Heart right ventricle (tissue), 16 donors: ENCODE measurements around the gene NPLOC4. TPM values are rescaled to one million over a fixed set of nuclear protein-coding genes. Genes with fewer than 3 reads are reported as not detected.
A peak's percentile ranks its signal among the peaks of the same experiment; 100 is the strongest.

Source experiments
- ATAC-seq, 8 donors: fragments of 200-7000 bp; cut with Tn5 transposase; one replicate each; pipeline ENCODE4 v1.9.1; 2020; ENCODE audit warnings: mild to moderate bottlenecking in 8 of 8, moderate library complexity in 8 of 8, moderate number of reproducible peaks in 1 of 8
- DNase-seq, 2 donors: peaks; one replicate each; pipeline ENCODE4 v3.0.0-alpha.2; 2020
- H3K27ac ChIP-seq, 10 donors: fragments of 200-600 bp; sonication (generic) in 2 of 10; one replicate each; pipeline versions ENCODE4 v1.5.0 to v1.8.0; 2020 to 2022; ENCODE audit warnings: mild to moderate bottlenecking in 3 of 10
- H3K27me3 ChIP-seq, 7 donors: fragments of 200-600 bp; one replicate each; pipeline ENCODE4 v1.8.0; 2021 to 2022; ENCODE audit warnings: mild to moderate bottlenecking in 2 of 7
- H3K36me3 ChIP-seq, 9 donors: fragments of 200-600 bp; sonication (generic) in 1 of 9; one replicate each; pipeline versions ENCODE4 v1.5.0 to v1.8.0; 2020 to 2022; ENCODE audit warnings: mild to moderate bottlenecking in 2 of 9
- H3K4me1 ChIP-seq, 9 donors: fragments of 200-600 bp; sonication (generic) in 1 of 9; one replicate each; pipeline versions ENCODE4 v1.5.0 to v1.8.0; 2020 to 2022; ENCODE audit warnings: mild to moderate bottlenecking in 4 of 9
- H3K4me3 ChIP-seq, 10 donors: fragments of 200-600 bp; sonication (generic) in 2 of 10; one replicate each; pipeline versions ENCODE4 v1.5.0 to v1.8.0; 2020 to 2022; ENCODE audit warnings: mild to moderate bottlenecking in 7 of 10, moderate library complexity in 2 of 10
- H3K9me3 ChIP-seq, 11 donors: fragments of 200-600 bp in 10 of 11; sonication (generic) in 2 of 11; one replicate each; pipeline versions ENCODE4 v1.5.0 to v1.8.0; 2013 to 2022; ENCODE audit warnings: mild to moderate bottlenecking in 2 of 11, control low read depth in 1 of 11, moderate library complexity in 1 of 11
- WGBS, 2 donors: extraction: QIAGEN DNeasy Blood & Tissue Kit; methylation state at CpG; one replicate each; pipeline ENCODE4 v1.1.7; 2013; ENCODE audit warnings: inconsistent platforms in 1 of 2; 5-methylcytosine and 5-hydroxymethylcytosine counted together
- intact Hi-C, 10 donors: fragments of 100-400 bp; cut with DNase I; formaldehyde crosslinking; loops; one replicate each; pipeline versions ENCODE4 v1.11.1 to v1.14.2; 2022
- polyA plus RNA-seq, 2 donors: library from polyadenylated mRNA; stranded (reverse); fragments of 200-250 nt; gene quantifications; one replicate each; pipeline ENCODE4 v1.2.3, GENCODE V29; 2013
- total RNA-seq, 10 donors: library from RNA; stranded (reverse); fragmentation: NEBNext Ultra II Directional in 3 of 10; extraction: Animal tissue kit (Norgen Biotek cat#: 25700) in 3 of 10; gene quantifications; one replicate each; pipeline versions ENCODE4 v1.2.1 to v1.2.4, GENCODE V29; 2021 to 2023
- TF ChIP-seq, protein P1 (sequence below), 9 donors: fragments of 200-600 bp; sonication (generic) in 2 of 9; IDR thresholded peaks; one replicate each; pipeline versions ENCODE4 v1.5.0 to v1.8.0; 2021 to 2022; ENCODE audit warnings: antibody characterized with exemption in 9 of 9, mild to moderate bottlenecking in 5 of 9, moderate library complexity in 1 of 9
- donor health status: Arrhythmogenic right ventricular cardiomyopathy.
- donor health status: ischemic (EF 13 %, LVEDD 7.1; RV severe dilation, severe dysfunction).
- donor health status: healthy with polysubstance abuse.
- donor health status: DM: no; HTN: yes; CAD: no.
- donor health status: DM: no; HTN: no; CAD: no.
- donor health status: ischemic (EF 25% LVEDD 6.9; RV normal size, moderate dysfunction).
- donor health status: ischemic (EF 25% LVEDD 5.7; RV mildly dilated, moderate dysfunction).
- donor health status: healthy.
- donor health status: DM: yes; HTN: yes; CAD: no.
- donor health status: Ischemic cardiomyopathy.
- donor health status: ischemic (EF 35%, LVEDD 5.7; RV mildly dilated, moderate dysfunction).
- donor health status: nonischemic (EF 11% LVEDD 7.7; RV severe dilation, severe dysfunction).
- donor health status: DM: yes; HTN: yes; CAD: no.
- donor health status: PGD.
- donor health status: ischemic (EF 29% LVEDD 5.4; RV normal size, mild dysfunction).
- donor health status: nonischemic (EF 23%, LVEDD 6.1; RV moderate dilation, normal function).

Gene NPLOC4
- total and polyA plus RNA-seq, 12 donors: 30.7 to 115 (median 95.2) TPM

DNA sequence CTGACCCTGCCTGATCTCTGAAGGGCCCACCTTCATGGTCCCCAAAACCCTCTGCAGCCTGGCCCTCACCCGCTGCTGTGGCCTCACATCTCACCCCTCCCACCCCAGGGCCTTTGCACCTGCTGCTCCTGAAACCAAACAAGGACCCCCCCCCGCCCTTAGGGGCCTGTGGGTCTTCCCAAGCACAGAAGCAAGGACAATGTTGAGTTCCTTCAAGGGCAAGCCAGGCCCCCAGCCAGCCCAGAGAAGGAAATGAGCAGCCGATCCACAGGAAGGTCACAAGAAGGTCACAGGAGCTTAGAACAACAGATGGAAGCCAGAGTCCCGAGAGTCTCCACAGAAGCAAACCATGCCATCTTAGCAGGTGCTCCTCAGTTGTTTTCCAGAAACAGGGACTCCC is 19.9 kb upstream of the NPLOC4 start:
- Histone ChIP-seq H3K4me1 (peaks cover 0 to 24% (median 0%) of the 10 kb centered on the region in 9 donors), H3K9me3 (no peaks in the 10 kb centered on the region), H3K27ac (no peak overlapping the region), H3K27me3 (peaks cover 0 to 23% (median 14%) of the 10 kb centered on the region in 7 donors), H3K36me3 (no peaks in the 10 kb centered on the region), H3K4me3 (no peak overlapping the region)
- intact Hi-C loops: no loop called here
- TF ChIP-seq, protein P1, sequence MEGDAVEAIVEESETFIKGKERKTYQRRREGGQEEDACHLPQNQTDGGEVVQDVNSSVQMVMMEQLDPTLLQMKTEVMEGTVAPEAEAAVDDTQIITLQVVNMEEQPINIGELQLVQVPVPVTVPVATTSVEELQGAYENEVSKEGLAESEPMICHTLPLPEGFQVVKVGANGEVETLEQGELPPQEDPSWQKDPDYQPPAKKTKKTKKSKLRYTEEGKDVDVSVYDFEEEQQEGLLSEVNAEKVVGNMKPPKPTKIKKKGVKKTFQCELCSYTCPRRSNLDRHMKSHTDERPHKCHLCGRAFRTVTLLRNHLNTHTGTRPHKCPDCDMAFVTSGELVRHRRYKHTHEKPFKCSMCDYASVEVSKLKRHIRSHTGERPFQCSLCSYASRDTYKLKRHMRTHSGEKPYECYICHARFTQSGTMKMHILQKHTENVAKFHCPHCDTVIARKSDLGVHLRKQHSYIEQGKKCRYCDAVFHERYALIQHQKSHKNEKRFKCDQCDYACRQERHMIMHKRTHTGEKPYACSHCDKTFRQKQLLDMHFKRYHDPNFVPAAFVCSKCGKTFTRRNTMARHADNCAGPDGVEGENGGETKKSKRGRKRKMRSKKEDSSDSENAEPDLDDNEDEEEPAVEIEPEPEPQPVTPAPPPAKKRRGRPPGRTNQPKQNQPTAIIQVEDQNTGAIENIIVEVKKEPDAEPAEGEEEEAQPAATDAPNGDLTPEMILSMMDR (IDR thresholded peaks at IDR 0.05): no peak
- 43 to 54% methylated on average over 4 of the region's 4 CpGs for WGBS, 2 donors
- ATAC-seq (peak in 5 of 8 donors; percentile 26 to 48 (median 35)), DNase-seq (no peak)

DNA sequence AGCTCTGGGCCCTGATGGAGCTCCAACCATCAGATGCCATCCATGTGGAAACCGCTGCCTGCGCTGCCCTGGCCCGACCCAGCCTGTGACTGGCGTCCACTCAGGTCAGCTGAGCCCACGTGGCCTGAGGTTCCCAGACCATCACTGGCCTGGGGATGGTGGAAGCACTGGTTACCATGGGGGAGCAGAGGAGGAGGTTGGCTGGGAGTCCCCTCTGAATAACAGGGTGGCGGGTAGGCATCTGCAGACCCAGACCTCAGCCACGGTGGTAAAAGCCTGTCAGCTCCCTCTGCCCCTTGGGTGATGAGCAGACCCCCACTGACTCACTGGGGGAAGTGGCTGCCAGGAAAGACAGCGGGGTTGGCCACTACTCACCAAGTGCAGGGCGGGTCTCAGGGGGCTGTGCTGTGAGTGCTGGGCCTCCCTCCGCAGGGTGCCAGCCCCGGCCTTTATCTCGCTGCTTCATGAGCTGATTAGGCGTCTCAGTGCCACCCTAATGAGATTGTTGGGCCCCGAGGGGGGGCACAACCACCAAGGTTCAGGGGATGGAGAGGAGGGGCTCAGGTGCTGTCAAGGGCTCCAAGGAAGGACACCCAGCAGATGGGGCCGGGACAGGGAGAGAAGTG is 19.3 kb upstream of the NPLOC4 start, which contains the start of gene PDE6G:
Gene PDE6G, minus strand, starts transcription at position 425 of the 626 bp plus-strand sequence. CDS start 3,237 bp downstream, outside the sequence.
- intact Hi-C loops: no loop called here
- no peaks in the 10 kb centered on the region for H3K36me3 ChIP-seq
- peaks cover 0 to 29% (median 14%) of the 10 kb centered on the region in 7 donors for H3K27me3 ChIP-seq
- no peak within 1 kb of the TSS for H3K4me3 ChIP-seq
- H3K27ac ChIP-seq: no peak within 1 kb of the TSS
- ATAC-seq: peak in 2 of 8 donors; percentile 21 to 22
- TF ChIP-seq, protein P1 (IDR thresholded peaks at IDR 0.05): no peak
- no peak for DNase-seq
- H3K4me1 ChIP-seq: peaks cover 0 to 24% (median 0%) of the 10 kb centered on the region in 9 donors
- no peaks in the 10 kb centered on the region for H3K9me3 ChIP-seq
- 78 to 79% methylated on average over 14 to 15 of the region's 15 CpGs for WGBS, 2 donors

DNA sequence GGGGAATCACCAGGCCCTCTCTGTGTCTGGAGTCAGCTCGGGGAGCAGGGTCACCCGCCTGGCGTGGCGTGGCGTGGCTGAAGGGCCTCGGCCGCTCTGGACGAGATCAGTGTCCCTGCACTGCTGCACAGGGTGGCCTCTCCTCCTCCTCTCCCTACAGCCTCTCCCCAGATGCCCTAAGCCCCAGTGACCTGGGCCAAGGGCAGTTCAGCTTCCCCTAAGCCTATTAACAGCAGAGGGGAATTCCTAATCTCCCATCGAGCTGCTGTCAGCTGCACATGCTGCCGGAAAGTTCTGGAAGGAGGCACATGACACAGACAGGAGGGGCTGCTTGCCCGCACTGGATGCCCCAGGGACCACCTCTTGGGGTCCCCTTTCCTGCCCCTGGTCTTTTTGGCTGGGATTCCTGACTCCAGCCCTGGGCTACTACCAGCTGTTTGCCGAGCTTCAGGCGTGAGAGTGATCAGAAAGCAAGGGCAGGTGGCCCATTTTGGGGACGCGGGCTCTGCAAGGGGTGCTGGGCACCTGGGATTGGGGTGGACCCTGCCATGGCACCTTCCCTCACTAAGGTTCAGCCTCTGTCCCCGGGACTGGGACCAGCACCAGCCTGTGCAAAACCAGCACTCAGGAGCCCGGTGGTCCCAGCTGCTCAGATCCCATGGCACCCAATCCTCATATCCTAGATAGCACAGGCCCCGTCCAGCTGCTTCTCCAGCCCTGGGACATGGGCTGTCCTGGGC is 18.6 kb upstream of the NPLOC4 start:
- intact Hi-C loops: no loop called here
- DNase-seq (no peak), ATAC-seq (peak in 2 of 8 donors; percentile 7 to 17)
- Histone ChIP-seq H3K27ac (no peak overlapping the region), H3K4me3 (no peak overlapping the region), H3K27me3 (peaks cover 0 to 34% (median 21%) of the 10 kb centered on the region in 7 donors), H3K4me1 (peaks cover 0 to 24% (median 0%) of the 10 kb centered on the region in 9 donors), H3K36me3 (no peaks in the 10 kb centered on the region), H3K9me3 (no peaks in the 10 kb centered on the region)
- WGBS, 2 donors: 72 to 77% methylated on average over 18 of the region's 18 CpGs
- TF ChIP-seq, protein P1 (IDR thresholded peaks at IDR 0.05): no peak

DNA sequence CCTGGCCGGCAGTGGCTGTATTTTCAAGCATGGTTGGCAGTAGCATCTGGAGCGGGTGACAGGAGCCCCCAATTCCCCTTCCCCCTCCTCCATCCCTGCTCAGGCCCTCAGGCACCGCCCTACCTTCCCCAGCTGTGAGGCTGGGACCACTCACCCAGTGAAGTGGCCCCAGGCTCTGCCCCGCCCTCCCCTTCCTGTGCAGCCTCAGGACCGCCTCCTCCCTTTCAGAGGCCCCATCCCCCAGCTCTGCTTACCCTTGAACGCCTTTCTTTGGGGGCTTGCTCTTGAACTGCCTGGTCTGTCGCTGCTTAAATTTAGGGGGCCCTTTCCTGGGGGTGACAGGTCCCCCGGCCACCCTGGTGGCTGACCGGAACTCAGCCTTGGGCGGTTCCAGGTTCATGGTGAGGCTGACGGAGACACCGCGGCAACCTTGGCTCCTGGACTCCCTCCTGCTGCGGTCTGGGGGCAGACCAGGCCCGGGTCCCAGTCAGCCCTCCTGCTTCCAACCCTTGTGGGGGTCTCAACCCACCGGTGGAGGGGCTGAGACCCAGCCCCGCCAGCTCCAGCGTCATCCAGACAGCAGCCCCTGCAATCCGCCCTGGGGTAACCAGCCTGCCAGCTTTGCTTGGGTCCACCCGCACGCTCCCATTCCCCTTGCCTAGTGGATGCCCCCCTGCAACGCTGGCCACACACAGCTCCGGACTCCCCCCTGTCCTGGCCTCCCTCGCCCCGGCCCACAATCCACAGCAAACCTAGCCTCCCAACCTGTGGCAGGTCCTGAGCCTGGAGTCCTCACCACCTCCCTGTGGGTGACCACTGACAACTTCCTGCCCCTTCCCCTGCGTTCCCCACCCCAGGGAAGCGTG is 16.2 kb upstream of the NPLOC4 start:
- Histone ChIP-seq H3K27me3 (peaks cover 0 to 58% (median 45%) of the 10 kb centered on the region in 7 donors), H3K4me3 (peak overlapping the region in 2 of 10 donors; percentile 5 to 40)

More for the DNA sequence above, 16.2 kb upstream of the NPLOC4 start:
- Histone ChIP-seq H3K9me3 (peaks cover 0 to 5% (median 0%) of the 10 kb centered on the region in 11 donors), H3K27ac (no peak overlapping the region), H3K4me1 (peaks cover 0 to 27% (median 0%) of the 10 kb centered on the region in 9 donors), H3K36me3 (no peaks in the 10 kb centered on the region)
- TF ChIP-seq, protein P1 (IDR thresholded peaks at IDR 0.05): no peak
- DNase-seq (no peak), ATAC-seq (no peak)
- WGBS, 2 donors: 40 to 42% methylated on average over 27 of the region's 27 CpGs
- intact Hi-C loops: no loop called here
